Neuronal stem cell (in vitro differentiated cells): ENCODE data around the gene RELL1.

Experiments
- DNase-seq: peaks from one replicate; pipeline ENCODE4 v3.0.0-alpha.2; 2013; ENCODE audit warnings: low spot score
- H2AFZ ChIP-seq: one replicate; pipeline ENCODE4 v1.6.1; 2013; ENCODE audit warnings: mild to moderate bottlenecking, low read length, inconsistent platforms
- H2AK5ac ChIP-seq: 2 replicates; pipeline ENCODE4 v1.6.1; 2013; ENCODE audit warnings: low read depth, mild to moderate bottlenecking, inconsistent platforms, low read length, moderate library complexity, mixed read lengths
- H2BK120ac ChIP-seq: 2 replicates; pipeline ENCODE4 v1.6.1; 2013; ENCODE audit warnings: low read depth, mild to moderate bottlenecking, inconsistent platforms, low read length, moderate library complexity, mixed read lengths
- H2BK12ac ChIP-seq: one replicate; pipeline ENCODE4 v1.6.1; 2013; ENCODE audit warnings: low read length, inconsistent platforms
- H2BK15ac ChIP-seq: 2 replicates; pipeline ENCODE4 v1.6.1; 2013; ENCODE audit warnings: mild to moderate bottlenecking, low read length, inconsistent platforms, mixed read lengths
- H2BK5ac ChIP-seq: one replicate; pipeline ENCODE4 v1.6.1; 2013; ENCODE audit warnings: inconsistent platforms, mild to moderate bottlenecking, low read length, moderate library complexity
- H3K14ac ChIP-seq: one replicate; pipeline ENCODE4 v1.6.1; 2013; ENCODE audit warnings: low read length, inconsistent platforms
- H3K18ac ChIP-seq: 2 replicates; pipeline ENCODE4 v1.6.1; 2013; ENCODE audit warnings: low read length, inconsistent platforms
- H3K23ac ChIP-seq: 2 replicates; pipeline ENCODE4 v1.6.1; 2013; ENCODE audit warnings: low read depth, mild to moderate bottlenecking, mixed read lengths, low read length, inconsistent platforms; ENCODE audit not compliant: poor library complexity
- H3K27ac ChIP-seq: replicated peaks from 3 replicates; pipeline ENCODE4 v1.5.1; 2013; ENCODE audit warnings: low read length, inconsistent platforms
- H3K27me3 ChIP-seq, 3 experiments: 2 replicates each; pipeline ENCODE4 v1.6.1; 2013; ENCODE audit warnings: low read length in 3 of 3, mild to moderate bottlenecking in 2 of 3, inconsistent platforms in 1 of 3, low read depth in 1 of 3, mixed read lengths in 1 of 3, moderate library complexity in 1 of 3; ENCODE audit not compliant: control insufficient read depth in 3 of 3, insufficient read depth in 3 of 3
- H3K36me3 ChIP-seq, 2 donors: replicated peaks in 1 of 2; 2 replicates each; pipeline ENCODE4 v1.6.1; 2013; ENCODE audit warnings: low read length in 2 of 2; ENCODE audit not compliant: control insufficient read depth in 2 of 2, insufficient read depth in 2 of 2
- H3K4ac ChIP-seq: 2 replicates; pipeline ENCODE4 v1.6.1; 2013; ENCODE audit warnings: inconsistent platforms, mild to moderate bottlenecking, low read length, moderate library complexity
- H3K4me1 ChIP-seq, 2 donors: 1 replicate in 1 of 2; 2 replicates in 1 of 2; pipeline ENCODE4 v1.6.1; 2013; ENCODE audit warnings: low read length in 2 of 2, low read depth in 1 of 2; ENCODE audit not compliant: control insufficient read depth in 2 of 2, insufficient read depth in 1 of 2
- H3K4me2 ChIP-seq: one replicate; pipeline ENCODE4 v1.6.1; 2013; ENCODE audit warnings: mild to moderate bottlenecking, low read length, inconsistent platforms; ENCODE audit not compliant: insufficient read depth, poor library complexity, severe bottlenecking
- H3K4me3 ChIP-seq, 2 donors: 2 replicates each; pipeline ENCODE4 v1.5.1; 2013; ENCODE audit warnings: low read length in 2 of 2, mild to moderate bottlenecking in 2 of 2, inconsistent platforms in 1 of 2, moderate library complexity in 1 of 2
- H3K79me1 ChIP-seq: one replicate; pipeline ENCODE4 v1.6.1; 2013; ENCODE audit warnings: low read depth, mild to moderate bottlenecking, inconsistent platforms, low read length, moderate library complexity
- H3K9ac ChIP-seq: one replicate; pipeline ENCODE4 v1.6.1; 2013; ENCODE audit warnings: mild to moderate bottlenecking, low read depth, low read length, inconsistent platforms; ENCODE audit not compliant: poor library complexity
- H3K9me3 ChIP-seq, 2 donors: replicated peaks in 1 of 2; 2 replicates each; pipeline versions ENCODE3 to v1.6.1; 2013; ENCODE audit warnings: low read length in 2 of 2, mild to moderate bottlenecking in 2 of 2, inconsistent platforms in 1 of 2, low read depth in 1 of 2, mixed read lengths in 1 of 2, moderate library complexity in 1 of 2; ENCODE audit not compliant: control insufficient read depth in 2 of 2, insufficient read depth in 1 of 2
- H4K8ac ChIP-seq: one replicate; pipeline ENCODE4 v1.6.1; 2013; ENCODE audit warnings: low read depth, mild to moderate bottlenecking, inconsistent platforms, low read length, moderate library complexity
- H4K91ac ChIP-seq: one replicate; pipeline ENCODE4 v1.6.1; 2013; ENCODE audit warnings: low read length, low read depth, mild to moderate bottlenecking, inconsistent platforms; ENCODE audit not compliant: poor library complexity
- WGBS, 2 donors: extraction: QIAGEN DNeasy Blood & Tissue Kit; methylation state at CpG; one replicate each; pipeline ENCODE4 v1.1.7; 2013; ENCODE audit warnings: missing lambda C conversion rate in 2 of 2, mixed read lengths in 1 of 2; ENCODE audit not compliant: insufficient read length in 2 of 2, insufficient replicate concordance in 1 of 2; ENCODE audit errors: extremely low coverage in 2 of 2; 5-methylcytosine and 5-hydroxymethylcytosine counted together

Gene RELL1

DNA sequence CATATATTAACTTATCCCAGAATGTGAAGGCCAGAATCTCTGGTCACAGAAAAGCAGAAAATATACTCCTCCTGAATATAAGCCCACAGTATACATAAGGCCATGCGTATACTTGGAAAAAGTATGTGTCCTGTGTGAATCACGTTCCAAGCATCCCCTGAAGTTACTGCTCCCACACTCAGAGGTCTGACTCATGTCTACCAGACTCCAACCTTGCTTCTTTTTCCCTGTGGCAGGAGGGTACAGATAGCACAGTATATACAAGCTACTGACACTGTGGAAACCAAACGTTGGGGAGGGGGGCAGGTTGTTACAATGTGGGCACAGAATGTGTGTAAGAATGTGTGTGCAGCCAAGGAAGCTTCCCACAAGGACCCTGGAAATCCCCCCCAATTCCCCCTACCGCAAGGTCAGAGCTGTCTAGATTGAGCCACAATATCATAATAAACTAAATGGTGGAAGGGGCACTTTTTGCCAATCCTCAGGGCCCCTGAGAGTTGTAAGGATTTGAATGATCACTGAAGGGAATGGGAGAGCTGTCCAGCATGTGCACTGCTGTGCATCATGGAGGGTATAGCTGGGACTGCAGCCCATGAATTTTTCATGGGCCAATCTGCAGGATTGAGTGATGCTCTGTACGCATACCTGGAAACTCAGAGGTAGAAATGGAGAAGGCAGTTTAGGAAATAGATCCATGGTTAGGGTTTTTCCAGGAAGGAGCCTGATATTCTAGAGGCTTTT lies 7.4 kb upstream of the RELL1 start:
- Histone ChIP-seq H3K18ac (no peak overlapping the region), H4K91ac (no peak overlapping the region), H2AK5ac (no peak overlapping the region), H2BK15ac (no peak overlapping the region), H3K23ac (no peak overlapping the region), H3K9ac (no peak overlapping the region), H2BK12ac (no peak overlapping the region), H2BK5ac (no peak overlapping the region), H3K4ac (no peak overlapping the region), H3K4me3 (no peak overlapping the region), H3K27ac (no peak overlapping the region), H3K79me1 (no peaks in the 10 kb centered on the region), H3K9me3 (no peaks in the 10 kb centered on the region), H2BK120ac (no peak overlapping the region), H3K36me3 (no peaks in the 10 kb centered on the region), H3K4me2 (no peak overlapping the region), H4K8ac (no peak overlapping the region), H3K4me1 (no peaks in the 10 kb centered on the region), H3K14ac (no peak overlapping the region), H2AFZ (no peak overlapping the region), H3K27me3 (peaks cover 0 to 18% (median 0%) of the 10 kb centered on the region in 3 experiments)
- DNase-seq = no peak
- WGBS, 2 donors = no CpG with 5 or more reads among the region's 5 CpGs

DNA sequence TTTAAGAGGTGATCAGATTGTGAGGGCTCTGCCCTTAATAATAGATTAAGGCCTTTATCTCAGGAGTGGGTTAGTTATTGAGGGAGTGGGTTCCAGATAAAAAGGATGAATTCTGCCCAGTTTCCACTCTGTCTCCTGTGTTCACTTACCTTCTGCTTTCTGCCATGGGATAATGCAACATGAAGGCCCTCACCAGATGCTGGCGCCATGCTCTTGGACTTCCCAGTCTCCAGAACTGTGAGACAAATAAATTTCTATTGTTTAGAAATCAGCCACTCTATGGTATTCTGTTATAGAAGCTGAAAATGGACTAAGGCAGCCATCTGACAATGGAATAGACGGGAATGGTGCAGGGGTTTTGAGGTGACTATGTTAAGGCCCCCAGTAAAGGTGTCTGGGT lies 6.9 kb upstream of the RELL1 start:
- H3K18ac ChIP-seq = no peak overlapping the region
- H3K9ac ChIP-seq = no peak overlapping the region
- H3K79me1 ChIP-seq = no peaks in the 10 kb centered on the region
- H2AFZ ChIP-seq = no peak overlapping the region
- H2BK120ac ChIP-seq = no peak overlapping the region
- no peaks in the 10 kb centered on the region for H3K9me3 ChIP-seq
- H3K4me2 ChIP-seq = no peak overlapping the region
- H3K4ac ChIP-seq = no peak overlapping the region
- no peaks in the 10 kb centered on the region for H3K4me1 ChIP-seq
- no peak overlapping the region for H3K4me3 ChIP-seq
- H3K14ac ChIP-seq = no peak overlapping the region
- no peaks in the 10 kb centered on the region for H3K36me3 ChIP-seq
- no peak overlapping the region for H2BK12ac ChIP-seq
- H4K8ac ChIP-seq = no peak overlapping the region
- peaks cover 0 to 18% (median 0%) of the 10 kb centered on the region in 3 experiments for H3K27me3 ChIP-seq
- no CpG with 5 or more reads among the region's 2 CpGs for WGBS, 2 donors
- H3K23ac ChIP-seq = no peak overlapping the region
- H2BK15ac ChIP-seq = no peak overlapping the region
- H3K27ac ChIP-seq = no peak overlapping the region
- DNase-seq = no peak
- H2AK5ac ChIP-seq = no peak overlapping the region
- H4K91ac ChIP-seq = no peak overlapping the region
- no peak overlapping the region for H2BK5ac ChIP-seq

DNA sequence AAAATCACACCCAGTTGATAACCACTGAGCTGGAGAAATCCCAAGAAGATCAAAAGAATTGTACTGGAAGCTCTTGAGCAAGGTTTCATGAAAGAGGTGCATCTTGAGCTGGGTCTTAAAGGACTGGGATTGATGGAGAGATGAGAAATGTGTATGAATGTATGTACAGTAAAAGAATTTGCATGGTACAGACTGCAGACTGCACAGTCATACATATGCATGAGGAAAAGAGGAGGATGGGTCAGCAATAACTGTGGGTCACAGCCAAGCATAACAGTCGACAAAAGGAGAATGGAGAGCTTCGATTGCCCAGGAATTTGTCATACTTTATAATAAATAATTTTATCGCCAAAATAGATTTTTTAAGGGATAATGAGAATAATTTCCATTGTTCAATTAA lies 4.8 kb upstream of the RELL1 start:
- Histone ChIP-seq H3K9ac (no peak overlapping the region), H4K8ac (no peak overlapping the region), H3K4me1 (peaks cover 5 to 6% of the 10 kb centered on the region in 2 donors), H2BK5ac (no peak overlapping the region), H3K4me3 (no peak overlapping the region), H3K4me2 (no peak overlapping the region), H3K18ac (no peak overlapping the region), H3K27ac (no peak overlapping the region), H4K91ac (no peak overlapping the region), H3K23ac (no peak overlapping the region), H3K36me3 (no peaks in the 10 kb centered on the region), H3K27me3 (peaks cover 0 to 22% (median 0%) of the 10 kb centered on the region in 3 experiments), H3K14ac (no peak overlapping the region), H2BK12ac (no peak overlapping the region), H3K4ac (no peak overlapping the region), H2AK5ac (no peak overlapping the region), H2AFZ (no peak overlapping the region), H2BK120ac (no peak overlapping the region), H3K79me1 (no peaks in the 10 kb centered on the region), H3K9me3 (no peaks in the 10 kb centered on the region), H2BK15ac (no peak overlapping the region)
- WGBS, 2 donors = no CpG with 5 or more reads among the region's 3 CpGs
- DNase-seq = no peak

DNA sequence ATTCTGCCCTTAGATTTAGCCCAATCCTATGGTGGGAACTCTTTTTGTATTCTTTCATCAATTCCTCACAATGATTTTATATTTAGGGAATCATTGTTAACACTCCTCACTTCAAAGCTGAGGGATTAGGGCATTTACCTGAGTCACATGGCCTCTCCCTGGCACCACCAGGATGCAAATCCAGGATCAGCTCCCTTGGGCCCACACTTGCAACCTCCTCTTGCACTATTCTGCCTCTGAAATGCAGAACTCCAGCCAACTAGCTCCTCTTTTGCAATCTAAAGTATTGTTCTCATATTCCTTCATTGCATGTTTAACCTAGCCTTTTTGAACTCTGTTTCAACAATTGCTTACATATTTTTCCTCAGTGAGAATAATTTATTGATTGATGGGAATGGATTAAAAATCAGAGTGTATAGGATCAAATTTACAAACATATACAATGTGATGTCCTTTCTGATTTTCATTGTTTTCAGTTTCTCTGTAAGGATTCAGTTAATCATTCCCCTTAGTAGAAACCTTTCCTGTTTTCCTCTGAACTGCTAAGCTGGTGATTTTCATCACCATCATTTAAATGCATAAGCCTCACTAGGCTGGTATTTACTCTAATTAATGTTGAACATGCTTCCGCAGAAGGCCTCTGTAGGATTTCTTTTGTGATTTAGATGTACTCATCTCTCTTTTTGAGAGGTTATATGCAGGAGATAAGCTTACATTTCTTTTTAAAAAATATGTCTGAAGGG lies 3.3 kb upstream of the RELL1 start:
- H3K36me3 ChIP-seq = no peaks in the 10 kb centered on the region
- H2BK120ac ChIP-seq = no peak overlapping the region
- no peak overlapping the region for H2AK5ac ChIP-seq
- no peak overlapping the region for H3K27ac ChIP-seq
- no CpG with 5 or more reads among the region's 1 CpG for WGBS, 2 donors
- no peak overlapping the region for H3K4me3 ChIP-seq
- H2BK15ac ChIP-seq = no peak overlapping the region
- H3K4me2 ChIP-seq = no peak overlapping the region
- no peak overlapping the region for H3K18ac ChIP-seq
- no peak overlapping the region for H4K8ac ChIP-seq
- no peak overlapping the region for H3K9ac ChIP-seq
- H4K91ac ChIP-seq = no peak overlapping the region
- H2AFZ ChIP-seq = no peak overlapping the region
- H2BK5ac ChIP-seq = no peak overlapping the region
- no peak for DNase-seq
- H3K9me3 ChIP-seq = no peaks in the 10 kb centered on the region
- peaks cover 6% of the 10 kb centered on the region in 2 donors for H3K4me1 ChIP-seq
- H3K23ac ChIP-seq = no peak overlapping the region
- no peak overlapping the region for H2BK12ac ChIP-seq
- no peak overlapping the region for H3K4ac ChIP-seq
- no peaks in the 10 kb centered on the region for H3K79me1 ChIP-seq
- peaks cover 0 to 16% (median 0%) of the 10 kb centered on the region in 3 experiments for H3K27me3 ChIP-seq
- H3K14ac ChIP-seq = no peak overlapping the region
